HG03571 (cell line): ENCODE measurements around the gene GIMAP8.
A peak's percentile ranks its signal among the peaks of the same experiment; 100 is the strongest.

Experiments used
- ATAC-seq: cut with Tn5 transposase; IDR thresholded peaks from one replicate; pipeline ENCODE4 v1.9.1; 2021; ENCODE audit not compliant: unreplicated experiment

The GIMAP8 gene

DNA sequence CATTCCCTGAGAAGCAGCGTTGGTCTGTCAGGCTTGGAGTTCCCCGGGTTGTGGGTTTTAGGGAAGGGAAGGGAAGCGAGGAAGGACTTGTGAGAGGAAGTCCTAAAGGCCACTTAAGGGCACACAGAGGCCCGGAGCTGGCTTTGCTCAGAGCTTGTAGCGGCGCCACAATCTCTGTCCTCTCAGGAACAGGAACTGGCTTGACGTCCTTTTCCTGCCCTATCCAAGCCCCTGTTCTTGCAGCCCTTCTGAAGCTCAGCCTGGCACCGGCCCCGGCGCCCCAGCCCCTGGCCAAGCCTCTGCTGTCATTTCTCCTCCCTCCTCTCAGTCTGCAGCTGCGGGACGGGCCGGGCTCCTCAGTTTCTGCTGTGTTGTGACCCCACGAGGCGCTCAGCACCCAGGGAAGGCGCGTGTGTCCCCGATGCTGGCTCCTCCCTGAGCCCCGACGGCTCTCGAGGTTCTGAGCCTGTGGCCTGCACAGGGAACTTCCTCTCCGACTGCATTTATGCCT is at the start of gene GIMAP8:
Gene GIMAP8, plus strand, starts transcription at position 140 of the 511 bp plus-strand sequence. CDS start 16,069 bp downstream, outside the sequence.
- ATAC-seq: no peak

- no peak for ATAC-seq
Measured at GRCh38 chr7:150400788-150401423, 49.5 kb upstream of the GIMAP8 start.

DNA sequence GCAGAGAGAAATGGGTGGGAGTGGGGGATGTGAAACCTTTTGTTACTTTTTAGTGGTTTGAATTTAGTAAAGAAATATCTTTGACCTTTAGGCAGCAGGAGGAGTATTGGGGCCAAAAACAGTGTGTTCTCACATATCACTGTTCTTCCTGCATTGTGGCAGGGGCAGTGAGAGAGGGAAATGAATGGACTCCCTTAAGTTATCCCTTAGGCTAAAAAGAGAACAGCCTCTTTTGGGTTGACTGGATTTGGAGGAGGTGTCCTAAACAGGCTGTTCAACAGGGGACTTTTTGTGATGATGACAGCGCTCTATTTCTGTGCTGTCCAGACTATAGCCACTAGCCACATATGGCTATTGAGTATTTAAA is 49.0 kb upstream of the GIMAP8 start:
- ATAC-seq: no peak

DNA sequence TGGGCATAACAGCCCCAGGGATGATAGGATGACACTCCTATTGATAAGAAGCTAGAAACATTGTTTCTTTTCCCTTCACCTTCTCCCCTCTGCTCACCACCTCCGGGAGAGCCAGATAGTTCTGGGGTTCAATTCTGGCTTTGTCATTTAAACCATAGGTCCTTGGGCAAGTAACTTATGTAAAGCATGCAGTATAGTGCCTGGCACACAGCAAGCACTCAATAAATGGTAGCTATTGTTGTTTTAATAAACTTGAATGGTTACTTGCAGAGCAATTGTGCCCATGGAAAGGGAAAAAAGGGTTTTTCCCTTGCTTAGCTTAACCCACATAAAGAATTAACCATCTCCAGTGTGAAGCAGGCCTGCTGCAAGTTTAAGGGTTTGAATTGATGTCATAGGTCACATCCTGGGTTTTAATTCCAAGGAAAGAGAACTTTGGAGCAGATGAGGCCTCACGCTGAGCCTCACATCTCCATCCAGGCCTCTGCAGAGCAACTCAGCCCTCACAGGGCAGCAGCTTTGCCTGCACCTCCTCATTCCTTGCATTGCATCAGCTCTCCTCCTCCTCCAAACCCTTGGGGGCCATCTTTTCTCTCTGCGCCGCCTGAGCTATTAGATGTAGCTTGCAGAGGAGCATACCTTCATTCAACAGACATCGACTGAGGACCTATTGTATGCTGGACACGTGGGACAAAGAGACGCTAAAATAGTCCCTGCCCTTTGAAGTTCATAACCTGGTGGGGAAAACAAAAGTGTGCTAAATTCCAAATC is 48.4 kb upstream of the GIMAP8 start:
- ATAC-seq: no peak

DNA sequence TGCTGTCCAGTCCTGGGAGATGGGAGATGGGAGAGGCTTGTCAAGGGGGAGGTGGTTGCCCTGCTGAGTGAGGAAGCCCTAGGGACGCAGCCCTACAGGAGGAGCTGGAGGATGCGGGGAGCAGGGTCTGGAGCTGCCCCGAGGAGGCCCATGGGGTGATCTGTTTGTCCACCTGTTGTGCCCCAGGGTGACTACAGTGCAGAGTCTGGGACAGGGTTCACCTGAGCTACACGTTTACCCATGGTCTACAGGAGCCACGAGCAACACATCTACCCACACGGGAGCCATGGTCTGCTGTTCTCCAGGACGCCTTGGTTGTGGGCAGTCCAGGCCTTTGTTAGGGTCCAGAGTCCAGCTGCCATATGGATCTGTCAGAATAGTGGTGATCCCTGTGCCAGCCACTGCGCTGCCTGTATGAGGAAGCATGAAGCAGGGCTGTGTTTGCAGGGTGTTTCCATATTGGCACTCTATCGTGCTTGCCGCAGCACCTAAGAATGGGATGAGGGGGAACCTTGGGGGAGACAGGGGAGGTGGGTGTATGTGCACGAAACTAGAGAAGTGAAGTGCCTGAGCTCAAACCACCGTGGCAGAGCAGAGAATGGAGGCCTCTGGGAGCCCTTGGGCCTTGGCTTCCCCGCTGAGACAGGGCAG is 47.6 kb upstream of the GIMAP8 start:
- ATAC-seq: no peak

GRCh38 chr7:150403376-150404171 is 46.9 kb upstream of the GIMAP8 start:
- ATAC-seq: no peak

- no peak for ATAC-seq
Measured at GRCh38 chr7:150404172-150404804, 46.1 kb upstream of the GIMAP8 start.

DNA sequence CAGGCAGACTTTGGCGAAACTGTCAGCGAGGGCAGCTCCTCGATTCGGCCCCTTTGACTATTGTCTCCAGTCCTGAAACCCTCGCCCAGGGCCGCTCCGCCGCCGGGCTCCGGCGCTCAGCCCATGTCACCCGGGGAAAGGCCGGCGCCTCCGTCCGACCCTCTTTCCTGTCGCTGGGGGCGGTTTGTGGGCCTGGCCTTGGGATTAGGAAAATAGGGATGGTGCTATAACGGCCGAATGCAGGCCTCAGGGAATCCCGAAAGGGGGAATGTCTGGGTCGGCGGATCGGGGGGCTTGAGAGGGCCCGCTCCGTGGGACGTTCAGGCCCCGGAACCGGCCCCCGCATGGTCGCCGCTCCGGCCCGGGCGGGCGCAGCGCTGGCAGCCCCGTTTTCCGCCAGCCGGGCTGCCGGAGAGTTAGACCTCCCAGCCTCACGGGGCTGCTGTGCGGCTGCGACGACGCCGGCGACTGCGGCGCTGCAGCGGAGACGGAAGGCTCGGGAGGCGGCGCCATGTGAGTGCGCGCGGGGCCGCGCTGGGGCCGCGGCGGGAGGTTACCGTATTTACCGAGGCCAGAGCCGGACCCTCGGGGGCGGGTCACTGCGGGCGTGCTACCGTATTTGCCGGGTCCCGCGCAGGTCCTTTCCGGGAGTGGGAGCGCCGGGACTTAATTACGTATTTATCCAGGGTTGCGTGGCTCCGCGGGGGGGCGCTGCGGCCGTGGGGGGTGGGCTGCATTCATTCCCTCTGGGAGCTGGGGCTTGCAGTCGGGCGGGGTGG is 45.4 kb upstream of the GIMAP8 start:
- ATAC-seq: peak; percentile 40

DNA sequence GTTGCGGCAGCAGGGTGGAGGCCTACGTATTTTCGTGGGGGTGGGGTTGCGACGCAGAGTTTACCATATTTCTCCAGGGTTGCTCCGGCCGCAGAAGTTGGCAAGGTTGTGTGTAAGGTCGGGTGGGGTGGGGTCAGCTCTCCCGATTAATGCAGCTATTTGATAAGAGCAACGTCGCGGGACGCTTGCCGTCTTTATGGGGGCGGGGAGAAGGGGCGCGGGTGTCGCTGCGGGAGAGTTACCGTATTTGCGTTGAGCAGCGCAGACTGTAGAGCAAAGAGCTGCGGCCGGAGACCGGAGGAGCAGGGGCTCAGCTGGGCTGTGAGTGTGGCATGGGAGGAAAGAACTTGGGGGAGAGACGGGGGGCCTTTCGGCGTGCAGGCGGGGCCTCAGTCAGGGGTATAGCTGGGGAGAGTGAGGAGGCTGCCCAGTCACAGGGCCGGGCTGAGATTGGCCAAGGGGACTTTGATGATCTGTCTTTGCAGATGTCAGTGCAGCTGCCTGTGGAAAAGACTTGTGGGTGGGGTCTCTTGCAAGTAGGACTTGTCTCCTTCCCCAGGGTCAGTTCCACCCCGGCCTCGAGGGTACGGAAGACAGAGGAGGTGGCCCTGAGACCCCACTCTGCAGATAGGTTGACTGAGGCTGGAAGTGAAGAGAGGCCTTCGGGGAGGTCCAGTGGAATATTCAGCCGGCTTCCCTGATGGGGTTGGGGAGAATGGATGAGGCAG is 44.7 kb upstream of the GIMAP8 start:
- ATAC-seq: no peak

DNA sequence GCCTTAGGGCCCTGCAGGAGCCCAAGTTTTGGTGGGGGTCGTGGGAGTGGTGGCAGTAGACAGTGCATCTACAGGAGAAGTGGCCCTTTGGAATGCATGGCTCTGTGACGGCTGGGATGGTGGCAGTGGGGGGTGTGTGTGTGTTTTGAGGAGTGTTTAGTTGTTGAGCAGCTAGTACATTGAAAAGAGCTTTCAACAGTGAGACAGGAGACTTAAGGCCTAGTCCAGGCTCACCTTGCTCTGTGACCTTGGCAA is 44.2 kb upstream of the GIMAP8 start:
- no peak for ATAC-seq

- ATAC-seq: peak; percentile 54
Measured at GRCh38 chr7:150406567-150407421, 43.6 kb upstream of the GIMAP8 start.

DNA sequence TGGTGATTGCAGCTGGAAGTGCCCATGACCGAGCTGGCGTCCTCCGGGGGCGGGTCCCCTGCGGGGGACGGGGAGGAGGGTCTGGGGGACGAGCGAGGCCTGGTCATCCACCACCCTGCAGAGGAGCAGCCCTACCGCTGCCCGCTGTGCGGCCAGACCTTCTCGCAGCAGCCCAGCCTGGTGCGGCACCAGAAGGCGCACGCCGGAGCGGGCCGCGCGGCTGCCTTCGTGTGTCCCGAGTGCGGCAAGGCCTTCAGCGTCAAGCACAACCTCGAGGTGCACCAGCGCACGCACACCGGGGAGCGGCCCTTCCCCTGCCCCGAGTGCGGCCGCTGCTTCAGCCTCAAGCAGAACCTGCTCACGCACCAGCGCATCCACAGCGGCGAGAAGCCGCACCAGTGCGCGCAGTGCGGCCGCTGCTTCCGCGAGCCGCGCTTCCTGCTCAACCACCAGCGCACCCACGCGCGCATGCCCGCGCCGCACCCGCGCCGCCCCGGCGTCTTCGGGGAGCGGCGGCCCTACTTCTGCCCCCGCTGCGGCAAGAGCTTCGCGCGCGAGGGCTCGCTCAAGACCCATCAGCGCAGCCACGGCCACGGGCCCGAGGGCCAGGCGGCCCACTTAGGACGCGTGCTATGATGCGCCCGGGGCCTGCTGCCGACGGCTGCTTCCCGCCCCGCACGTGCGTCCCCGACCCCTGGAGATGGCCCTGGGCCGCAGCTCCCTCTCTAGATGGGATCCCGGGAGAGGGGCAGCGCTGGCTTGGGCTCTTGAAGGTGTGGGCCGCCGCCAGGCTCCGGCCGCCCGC is 42.6 kb upstream of the GIMAP8 start:
- ATAC-seq: no peak

DNA sequence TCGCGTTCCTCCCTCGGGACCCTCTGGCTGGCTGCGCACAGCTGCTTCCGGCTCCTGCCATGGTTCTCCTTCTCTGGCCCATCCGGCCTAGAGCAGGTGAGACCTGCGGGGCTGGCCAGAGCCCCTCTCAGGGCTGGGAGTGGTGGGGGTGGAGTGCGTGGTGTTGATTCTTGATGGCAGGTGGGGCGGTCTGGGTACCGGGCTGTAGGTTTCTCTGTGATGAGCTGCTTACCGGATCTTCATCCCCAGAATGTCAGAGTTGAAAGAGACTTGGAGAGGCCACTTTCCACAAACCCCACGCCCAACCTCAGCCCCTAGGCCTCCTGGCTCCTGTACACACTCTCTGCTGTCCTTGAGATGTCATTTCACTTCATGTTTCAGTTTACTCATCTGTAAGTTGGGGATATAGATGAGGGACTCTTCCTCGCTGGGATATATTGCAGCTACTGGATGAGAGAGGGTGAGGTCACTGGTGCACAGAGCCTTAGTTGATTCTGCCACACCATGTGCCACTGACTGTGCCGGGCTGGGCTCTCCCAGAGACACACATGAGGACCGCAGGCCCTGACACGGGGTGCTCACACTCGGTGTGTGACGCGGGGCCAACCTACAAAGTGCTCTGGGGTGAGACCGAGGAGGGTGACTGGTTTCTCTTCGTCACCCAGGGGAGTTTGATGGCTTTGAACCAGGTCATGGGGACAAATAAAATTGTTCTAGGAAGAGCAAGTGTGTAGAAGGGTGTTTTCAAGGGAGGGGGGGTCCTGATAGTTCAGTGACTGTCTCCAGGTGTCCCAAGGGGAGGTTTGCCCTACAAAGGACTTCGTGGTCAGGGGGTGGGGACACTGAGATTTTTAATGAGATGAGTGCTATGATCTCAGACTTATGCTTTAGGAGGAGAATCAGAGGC is 41.8 kb upstream of the GIMAP8 start:
- ATAC-seq: no peak

DNA sequence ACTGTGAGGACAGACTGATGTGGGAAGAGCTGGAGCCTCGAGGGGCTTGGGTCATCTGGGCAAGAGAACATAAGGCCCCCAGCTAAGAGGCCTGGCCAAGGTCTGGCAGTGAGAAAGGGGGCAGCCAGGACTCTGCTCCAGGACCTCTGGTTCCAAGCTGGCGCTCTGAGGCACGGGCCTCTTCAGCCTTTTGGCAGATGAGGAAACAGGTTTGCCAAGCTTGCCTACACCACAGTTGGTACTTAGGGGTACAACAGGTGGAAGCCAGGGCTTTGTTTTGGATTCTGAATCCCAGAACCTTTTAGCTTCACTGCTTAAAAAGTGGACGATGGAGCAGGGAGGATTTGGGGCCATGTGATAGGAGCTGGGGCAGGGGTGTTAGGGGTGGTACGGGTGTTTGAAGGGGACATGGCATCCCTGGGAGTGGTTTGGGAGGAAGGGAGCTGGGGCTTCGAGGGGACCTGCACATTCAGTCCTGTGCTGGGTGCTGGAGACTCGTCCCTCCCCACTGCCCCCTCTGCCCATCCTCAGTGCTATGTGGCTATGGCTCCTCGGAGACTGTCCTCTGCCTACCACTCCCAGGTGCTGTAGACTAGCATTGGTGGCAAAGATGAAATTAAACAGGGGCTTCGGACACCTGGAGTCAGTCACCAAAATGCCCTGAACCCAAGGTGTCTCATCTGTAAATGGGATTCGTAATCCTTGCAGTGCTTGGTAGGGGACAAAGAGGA is 41.0 kb upstream of the GIMAP8 start:
- ATAC-seq: no peak

DNA sequence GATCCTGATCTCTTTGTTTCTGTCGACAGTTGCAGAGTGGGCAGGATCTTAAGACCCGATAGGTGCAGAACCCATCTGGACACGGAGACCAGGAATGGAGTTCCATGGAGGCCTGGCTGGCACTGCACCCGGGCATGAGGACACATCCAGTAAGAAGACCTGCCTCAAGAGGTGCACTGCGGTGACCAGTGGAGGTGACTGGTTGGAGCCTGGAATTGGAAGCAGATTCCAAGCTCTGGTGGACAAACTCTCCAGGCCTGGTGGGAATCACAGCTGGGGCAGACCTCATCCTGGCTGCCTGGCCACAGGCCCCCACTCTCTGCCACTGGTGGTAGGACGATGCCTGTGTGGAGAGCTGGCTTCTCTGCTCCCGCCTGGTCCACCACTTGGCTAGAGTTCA is 40.3 kb upstream of the GIMAP8 start:
- no peak for ATAC-seq

DNA sequence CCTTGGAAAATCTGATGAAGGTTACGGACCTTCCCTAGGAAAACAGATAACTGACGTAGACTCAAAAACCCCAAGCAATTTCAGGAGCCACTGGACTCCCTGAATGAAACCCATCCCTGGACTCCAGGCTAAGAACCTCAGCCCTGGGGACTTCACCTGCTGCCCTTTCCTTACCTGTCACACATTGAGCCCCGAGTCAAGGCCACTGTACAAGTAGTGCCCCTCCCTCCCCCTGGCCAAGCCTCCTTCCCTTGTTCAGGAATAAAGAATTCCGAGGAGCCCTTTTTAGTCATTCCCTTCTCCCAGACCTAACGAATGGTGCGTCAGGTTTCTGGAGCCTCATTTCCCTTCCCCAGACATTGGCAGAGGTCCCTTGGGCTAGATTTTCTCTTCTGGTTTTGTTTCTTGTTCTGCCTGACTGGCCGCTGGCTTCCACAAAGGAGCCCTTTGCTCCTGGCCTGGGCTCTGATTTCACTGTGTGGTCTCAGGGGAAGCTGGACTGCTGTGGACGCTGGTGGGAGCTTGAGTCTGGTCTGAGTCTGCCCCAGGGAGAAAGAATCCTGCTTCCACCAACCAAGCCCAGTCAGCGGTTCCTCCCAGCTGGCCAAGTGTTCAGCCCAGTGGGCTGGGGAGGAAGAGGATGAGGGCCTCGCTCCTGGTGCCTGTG is 39.6 kb upstream of the GIMAP8 start:
- ATAC-seq: no peak
